Stimulated activated CD8-positive, alpha-beta memory T cell treated with anti-CD3 and anti-CD28 coated beads, Interleukin-4, amount 100 ng/mL, for 1 hour (primary cell): ENCODE results near the gene C19orf73.
A peak's percentile ranks its signal among the peaks of the same experiment; 100 is the strongest.
"Not testable (repeated sequence)": the region's sequence is repeated elsewhere in the genome, so short reads cannot be mapped to it uniquely, and the experiment has no call there.

Experiments
- DNase-seq, 2 donors: peaks; one replicate each; pipeline ENCODE4 v3.0.0-alpha.2; 2020; ENCODE audit warnings: low read depth in 2 of 2, low spot score in 1 of 2

Gene C19orf73

DNA sequence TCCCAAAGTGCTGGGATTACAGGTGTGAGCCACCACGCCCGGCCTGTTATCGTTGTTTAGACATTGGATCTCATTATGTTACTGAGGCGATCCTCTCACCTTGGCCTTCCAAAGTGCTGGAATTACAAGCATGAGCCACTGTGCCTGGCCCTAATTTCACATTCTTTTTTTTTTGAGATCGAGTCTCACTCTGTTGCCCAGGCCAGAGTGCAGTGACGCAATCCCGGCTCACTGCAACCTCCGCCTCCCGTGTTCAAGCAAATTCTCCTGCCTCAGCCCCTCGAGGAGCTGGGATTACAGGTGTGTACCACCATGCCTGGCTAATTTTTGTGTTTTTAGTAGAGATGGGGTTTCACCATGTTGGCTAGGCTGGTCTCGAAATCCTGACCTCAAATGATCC, 4.3 kb upstream of the C19orf73 start:
- not testable (repeated sequence) for DNase-seq

DNA sequence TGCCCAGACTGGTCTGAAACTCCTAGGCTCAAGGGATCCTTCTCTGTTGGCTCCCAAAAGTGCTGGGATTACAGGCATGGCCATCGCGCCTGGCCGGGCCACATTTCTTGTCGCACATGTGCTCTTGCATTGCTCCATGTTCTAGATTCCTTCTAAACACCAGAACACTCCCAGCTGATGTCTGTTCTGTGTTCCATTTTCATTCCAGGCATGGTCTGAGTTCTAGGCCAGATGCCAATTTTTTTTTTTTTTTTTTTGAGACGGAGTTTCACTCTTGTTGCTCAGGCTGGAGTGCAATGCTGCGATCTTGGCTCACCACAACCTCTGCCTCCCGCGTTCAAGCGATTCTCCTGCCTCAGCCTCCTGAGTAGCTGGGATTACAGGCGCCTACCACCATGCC, 2.9 kb upstream of the C19orf73 start:
- DNase-seq: not testable (repeated sequence)

DNA sequence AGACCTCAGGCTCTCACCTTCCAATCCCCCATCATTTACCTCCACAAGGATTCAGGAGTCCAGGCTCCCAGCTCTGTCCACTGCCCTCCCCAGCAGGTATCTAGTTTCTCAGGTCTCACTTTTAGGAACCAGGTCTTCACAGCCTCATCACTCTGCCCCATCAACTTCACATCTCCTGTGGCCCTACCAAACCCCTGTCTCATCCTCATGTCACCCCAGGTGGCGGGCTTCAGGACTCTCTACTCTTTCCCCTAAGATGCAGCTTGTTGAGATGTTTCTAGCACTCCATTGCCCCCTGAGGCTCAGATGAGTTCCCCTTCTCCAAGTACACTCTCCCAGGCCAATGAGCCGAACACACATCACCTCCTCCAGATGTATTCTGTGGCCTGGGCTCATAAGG, 1.9 kb upstream of the C19orf73 start:
- DNase-seq: no peak

DNA sequence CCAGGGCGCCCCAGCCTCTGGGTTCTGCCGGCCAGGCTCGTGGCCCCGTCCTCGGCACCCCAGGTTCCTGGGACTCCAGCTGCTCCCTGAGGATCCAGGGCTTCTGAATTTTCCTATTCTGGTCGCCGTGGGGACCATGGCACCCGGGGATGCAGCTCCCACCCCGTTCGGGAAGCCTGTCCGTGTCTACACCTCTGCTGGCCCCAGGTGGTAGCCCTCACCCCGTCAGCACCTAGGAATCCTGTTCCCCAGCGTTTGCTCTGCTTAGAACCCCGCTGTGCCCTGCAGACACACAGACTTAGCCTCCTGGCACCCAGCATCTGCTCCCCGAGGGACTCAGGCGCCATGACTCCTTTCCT, 1.4 kb upstream of the C19orf73 start:
- DNase-seq: no peak

DNA sequence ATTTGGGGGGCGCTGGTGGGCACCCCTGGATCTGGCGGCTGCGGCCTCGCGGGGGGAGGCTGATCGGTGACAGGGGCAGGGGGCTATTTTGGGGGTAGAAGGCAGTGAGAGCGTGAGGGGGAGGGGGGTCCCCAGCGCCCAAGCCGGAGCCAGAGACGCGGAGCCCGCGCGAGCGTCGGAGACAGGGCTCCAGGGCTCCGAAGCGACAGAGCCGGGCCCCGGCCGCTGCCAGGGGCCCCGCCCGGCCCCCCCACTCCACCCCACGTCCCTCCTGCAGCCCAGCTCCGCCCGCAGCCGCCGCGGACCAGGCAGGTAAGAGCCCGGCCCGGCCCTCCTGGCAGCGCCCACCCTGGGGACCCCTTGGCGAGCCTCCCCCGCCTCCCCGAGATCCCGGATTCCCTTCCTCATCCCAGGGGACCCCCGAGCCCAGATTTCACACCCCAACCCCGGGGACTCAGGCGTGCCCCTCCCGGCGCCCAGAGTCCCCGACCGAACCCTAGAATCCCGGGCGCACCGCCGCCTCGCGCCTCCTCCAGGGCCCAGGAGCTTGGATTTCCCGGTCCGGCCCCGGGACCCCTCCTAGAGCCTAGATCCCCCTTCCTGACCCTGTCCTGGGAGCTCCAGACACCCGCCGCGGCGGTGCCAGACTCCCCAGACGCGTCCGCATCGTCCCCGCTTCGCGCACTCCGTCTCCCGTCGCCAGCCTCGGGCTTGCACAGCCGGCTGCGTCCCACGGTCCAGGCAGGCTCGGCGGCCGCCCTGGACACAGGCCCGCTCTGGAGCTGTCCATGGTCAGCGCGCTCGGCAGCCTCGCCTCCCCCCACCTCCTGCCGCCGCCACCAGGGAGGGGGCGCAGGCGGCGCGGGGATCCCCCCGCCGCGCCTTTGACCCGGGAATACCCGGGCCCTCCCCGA, 725 bp upstream of the C19orf73 start, which contains the start of gene PPFIA3:
Gene PPFIA3, plus strand, starts transcription at position 134 of the 914 bp plus-strand sequence. CDS start 8,330 bp downstream, outside the sequence.
- DNase-seq: no peak

DNA sequence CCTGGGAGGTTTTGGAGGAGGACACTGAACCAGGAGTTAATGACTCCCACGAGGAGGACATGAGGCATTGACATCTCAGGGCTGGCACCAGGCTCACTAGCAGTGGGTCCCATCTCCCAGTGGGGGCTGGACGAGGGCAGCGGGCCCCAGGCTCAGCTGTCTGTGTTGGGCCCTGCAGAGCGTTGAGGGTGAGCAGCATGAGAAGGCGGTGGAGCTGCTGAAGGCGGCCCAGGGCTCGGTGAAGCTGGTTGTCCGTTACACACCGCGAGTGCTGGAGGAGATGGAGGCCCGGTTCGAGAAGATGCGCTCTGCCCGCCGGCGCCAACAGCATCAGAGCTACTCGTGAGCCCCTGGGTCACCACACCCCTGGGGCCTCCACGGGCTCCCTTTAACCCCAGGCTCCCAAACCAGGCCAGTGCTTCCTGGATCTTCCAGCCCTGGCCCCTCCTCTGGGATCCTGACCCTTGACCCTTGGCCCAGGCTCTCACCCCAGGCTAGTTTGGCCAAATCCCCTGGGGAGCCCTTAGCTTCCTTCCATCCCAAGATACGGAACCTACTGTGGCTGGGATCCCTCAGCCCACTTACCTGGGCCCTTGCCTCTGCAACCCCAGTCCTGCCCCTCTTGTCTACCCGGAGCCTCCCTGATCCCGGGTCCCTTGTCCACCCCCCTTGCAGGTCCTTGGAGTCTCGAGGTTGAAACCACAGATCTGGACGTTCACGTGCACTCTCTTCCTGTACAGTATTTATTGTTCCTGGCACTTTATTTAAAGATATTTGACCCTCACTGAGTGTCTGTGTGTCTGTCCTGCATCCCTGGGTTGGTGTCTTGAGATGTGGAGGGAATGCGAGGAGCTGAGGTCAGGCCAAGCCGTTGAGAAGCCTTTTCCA, 1.0 kb downstream of the C19orf73 start:
- no peak for DNase-seq

DNA sequence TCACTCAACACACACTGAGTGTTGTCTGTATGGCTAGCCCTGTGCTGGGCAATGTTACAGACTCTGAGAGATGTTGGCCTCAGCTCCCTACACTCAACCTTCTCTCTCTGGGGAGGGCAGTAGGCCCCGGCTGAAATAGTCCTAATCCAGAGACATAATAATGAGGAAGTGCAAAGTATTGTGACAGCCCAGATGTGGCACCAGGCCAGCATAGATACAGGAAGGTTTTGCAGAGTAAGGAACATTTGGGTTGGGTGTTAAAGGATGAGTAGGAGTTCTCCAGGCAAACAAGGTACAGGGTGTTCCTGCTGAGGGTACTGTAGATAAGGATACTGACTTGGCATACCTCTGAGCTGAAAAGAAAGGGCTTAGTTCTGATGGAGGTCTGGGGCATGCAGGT, 2.4 kb downstream of the C19orf73 start:
- DNase-seq: no peak

DNA sequence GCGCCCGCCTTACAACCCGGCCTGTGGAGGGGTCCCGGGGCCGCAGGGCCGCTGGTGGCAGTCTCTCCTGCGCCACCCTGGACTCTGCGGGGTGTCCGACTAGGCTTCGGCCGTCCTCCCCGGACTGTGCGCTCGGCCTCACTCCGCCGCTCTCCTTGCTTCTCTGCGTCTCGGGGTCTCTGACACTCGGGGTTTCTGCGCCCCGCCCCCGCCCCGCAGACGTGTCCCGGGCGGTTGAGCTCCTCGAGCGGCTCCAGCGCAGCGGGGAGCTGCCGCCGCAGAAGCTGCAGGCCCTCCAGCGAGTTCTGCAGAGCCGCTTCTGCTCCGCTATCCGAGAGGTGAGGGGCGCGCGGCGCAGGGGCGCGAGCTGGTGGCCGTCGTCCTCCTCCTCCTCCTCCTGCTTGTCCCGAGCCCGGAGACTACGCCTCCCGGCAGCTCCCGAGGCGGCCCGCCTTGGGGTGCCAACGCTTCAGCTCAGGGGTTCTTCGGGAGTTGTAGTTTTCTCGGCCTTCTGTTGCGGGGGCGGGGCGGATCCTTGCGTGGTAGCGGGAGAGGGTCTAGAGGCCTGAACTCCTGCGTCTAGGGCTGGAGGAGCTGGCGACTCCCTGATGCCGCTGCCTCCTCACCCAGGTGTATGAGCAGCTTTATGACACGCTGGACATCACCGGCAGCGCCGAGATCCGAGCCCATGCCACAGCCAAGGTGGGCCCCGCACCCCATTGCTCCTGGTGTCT, 4.1 kb downstream of the C19orf73 start:
- DNase-seq: no peak

DNA sequence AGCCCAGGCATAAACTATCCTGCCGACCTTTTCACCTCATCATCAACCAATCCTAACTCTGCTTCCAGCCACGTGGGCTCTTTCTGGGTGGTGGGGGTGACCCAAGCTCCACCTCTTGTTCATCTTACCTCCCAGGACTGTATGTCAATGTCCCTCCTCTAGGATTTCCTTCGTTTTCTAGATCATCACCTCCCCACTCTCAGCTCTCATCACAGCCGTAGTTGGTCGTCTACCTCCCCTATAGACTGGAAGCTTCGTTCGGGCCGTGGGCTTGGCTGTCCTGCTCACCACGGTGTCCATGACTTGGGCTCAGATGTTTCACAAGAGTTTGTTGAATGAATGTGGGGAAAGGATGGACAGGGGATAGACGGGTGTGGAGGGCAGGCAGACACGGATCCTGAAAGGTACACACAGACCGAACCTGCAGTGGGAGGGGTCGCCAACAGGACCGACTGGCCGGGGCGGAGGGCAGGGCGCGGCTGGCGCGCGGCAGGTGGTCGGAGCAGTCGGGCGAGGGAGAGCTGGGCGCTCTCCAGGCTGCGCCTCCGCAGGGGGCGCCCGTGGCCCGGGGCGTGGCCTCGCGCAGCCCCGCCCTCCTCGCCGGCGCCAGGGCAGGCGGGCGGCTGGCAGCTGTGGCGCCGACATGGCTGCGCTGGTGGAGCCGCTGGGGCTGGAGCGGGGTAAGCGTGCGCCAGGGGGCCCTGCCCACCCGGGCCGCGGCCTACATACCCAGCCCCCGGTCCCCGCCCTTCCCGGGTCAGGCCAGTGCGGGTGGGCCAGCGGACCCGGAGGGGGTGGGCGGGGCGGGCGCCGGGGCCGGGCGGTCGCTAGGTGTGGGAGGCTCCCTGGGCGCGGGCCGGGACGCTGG, 4.9 kb downstream of the C19orf73 start, which contains the start of gene LIN7B:
Gene LIN7B, plus strand, starts transcription at position 609 of the 868 bp plus-strand sequence. Its CDS starts 35 bp downstream, at position 644.
- peak in 1 of 2 donors; percentile 44 for DNase-seq

DNA sequence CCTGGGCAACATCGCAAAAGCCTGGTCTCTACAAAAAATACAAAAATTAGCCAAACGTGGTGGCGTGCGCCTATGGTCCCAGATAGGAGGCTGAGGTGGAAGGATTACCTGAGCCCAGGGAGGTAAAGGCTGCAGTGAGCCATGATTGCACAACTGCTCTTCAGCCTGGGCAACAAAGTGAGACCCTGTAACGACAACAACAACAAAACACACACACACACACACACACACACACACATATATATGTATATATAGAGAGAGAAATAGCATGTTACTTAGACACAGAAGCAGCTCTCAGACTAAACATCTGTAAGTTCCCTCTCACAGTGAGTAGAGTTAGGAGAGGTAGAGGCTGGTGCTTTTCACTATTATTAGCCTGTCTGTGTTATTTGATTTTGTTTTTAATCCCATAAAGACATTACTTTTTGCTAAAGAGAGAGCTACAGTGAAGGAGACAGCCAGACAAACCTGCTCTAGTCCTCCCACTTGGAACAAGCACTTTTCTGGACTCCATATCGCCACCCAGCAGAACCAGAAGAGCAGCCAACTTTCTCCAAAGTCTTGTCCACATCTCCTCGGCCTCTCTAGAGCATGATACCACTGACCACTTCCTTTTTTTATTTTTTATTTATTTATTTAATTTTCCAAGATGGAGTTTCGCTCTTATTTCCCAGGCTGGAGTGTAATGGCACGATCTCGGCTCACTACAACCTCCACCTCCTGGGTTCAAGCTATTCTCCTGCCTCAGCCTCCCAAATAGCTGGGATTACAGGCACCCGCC, 7.5 kb downstream of the C19orf73 start:
- DNase-seq: no peak

DNA sequence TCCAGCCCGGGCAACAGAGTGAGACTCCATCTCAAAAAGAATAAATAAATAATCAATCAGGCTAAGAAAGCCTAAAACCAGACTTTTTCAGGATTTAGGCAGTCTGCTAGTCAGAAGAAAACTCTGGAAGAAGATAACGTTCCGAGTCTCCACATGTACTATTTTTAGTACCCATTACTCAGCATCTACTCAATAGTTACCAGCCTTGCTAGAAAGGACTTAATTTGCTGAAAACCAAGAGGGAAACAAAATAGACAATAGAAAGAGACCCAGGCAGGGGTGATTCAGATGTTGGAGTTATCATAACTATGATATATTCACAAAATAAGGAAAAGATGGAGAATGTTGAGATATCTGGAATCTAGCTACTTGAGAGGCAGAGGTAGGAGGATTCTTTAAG, 8.4 kb downstream of the C19orf73 start:
- DNase-seq: no peak

DNA sequence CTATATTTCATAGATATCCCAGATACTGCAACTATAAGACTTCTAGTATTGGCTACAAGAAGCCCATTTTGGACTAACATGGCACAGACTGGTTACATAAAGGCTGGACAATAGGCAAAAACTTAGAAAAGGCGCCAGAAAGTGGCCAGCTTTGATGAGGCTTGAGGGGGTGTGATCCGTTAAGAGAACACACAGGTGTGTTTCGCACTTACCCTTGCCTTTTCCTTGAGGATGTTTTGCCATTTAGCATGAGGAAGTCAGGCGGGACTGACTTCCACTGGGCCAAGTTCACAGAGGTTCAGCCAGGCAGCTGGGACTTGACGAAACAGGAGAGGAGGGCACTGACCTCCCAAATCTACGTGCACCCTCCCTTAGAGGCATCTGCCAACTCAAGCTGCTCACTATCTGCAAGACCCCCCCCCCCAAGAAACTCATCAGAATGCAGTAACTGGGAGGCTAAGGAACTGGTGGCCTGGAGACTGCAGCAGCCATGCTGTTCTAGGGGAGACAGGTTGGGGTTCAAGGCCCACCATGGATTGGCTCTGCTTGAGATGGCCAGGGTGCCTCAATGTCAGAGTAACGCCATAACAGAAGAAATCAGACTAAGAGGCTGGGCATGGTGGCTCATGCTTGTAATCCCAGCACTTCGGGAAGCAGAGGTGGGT, 9.2 kb downstream of the C19orf73 start:
- DNase-seq: no peak

DNA sequence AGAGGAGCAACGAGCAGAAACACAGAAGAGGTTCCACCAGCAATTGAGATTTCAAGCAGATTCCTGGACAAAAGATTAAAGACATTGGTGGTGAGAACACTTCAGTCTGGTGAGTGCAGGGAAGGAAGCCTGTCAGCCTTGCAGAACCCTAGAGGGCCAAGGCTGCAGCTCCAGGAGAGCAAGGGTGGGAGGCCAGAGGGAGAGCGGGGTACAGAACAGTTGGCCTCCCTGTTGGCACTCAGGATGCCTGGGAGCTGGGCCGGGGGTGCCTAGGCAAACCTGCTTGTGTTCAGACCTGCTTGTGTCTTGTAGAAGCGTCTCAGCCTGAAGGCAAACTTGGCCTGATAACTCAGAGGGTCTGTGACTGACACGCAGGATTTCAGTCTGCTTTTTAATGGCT, 9.9 kb downstream of the C19orf73 start:
- DNase-seq: no peak

DNA sequence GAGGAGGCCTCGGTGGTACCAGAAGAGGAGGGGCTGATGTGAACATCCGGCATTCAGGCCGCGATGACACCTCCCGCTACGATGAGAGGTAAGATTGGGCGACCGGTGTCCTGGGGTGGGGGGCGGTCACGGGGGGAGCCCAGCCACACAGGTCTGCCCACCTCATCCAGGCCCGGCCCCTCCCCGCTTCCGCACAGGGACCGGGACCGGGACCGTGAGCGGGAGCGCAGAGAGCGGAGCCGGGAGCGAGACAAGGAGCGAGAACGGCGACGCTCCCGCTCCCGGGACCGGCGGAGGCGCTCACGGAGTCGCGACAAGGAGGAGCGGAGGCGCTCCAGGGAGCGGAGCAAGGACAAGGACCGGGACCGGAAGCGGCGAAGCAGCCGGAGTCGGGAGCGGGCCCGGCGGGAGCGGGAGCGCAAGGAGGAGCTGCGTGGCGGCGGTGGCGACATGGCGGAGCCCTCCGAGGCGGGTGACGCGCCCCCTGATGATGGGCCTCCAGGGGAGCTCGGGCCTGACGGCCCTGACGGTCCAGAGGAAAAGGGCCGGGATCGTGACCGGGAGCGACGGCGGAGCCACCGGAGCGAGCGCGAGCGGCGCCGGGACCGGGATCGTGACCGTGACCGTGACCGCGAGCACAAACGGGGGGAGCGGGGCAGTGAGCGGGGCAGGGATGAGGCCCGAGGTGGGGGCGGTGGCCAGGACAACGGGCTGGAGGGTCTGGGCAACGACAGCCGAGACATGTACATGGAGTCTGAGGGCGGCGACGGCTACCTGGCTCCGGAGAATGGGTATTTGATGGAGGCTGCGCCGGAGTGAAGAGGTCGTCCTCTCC, 11.1 kb downstream of the C19orf73 start:
- DNase-seq: no peak

DNA sequence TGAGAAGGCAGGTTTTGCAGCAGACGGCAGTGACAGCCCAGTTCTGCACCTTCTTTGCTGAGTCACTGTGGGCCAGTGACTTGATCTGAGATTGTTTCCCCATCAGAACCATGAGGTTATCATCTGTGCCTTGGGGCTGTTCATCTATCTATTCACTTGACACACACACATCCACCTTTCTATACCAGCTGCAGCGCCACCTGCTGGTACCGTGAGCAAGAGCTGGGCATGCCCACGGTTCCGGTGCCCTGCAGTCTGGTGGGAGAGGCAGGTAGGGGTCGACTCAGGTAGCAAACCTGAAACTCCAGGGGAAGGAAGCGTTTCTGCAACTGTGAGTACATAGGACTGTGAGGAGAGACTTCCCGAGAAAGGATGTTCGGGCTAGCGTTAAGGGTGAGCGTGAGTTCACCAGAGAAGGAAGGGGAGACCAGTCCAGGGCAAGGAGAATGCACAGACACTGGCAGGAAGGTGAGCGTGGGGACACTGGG, 12.3 kb downstream of the C19orf73 start:
- DNase-seq: no peak

DNA sequence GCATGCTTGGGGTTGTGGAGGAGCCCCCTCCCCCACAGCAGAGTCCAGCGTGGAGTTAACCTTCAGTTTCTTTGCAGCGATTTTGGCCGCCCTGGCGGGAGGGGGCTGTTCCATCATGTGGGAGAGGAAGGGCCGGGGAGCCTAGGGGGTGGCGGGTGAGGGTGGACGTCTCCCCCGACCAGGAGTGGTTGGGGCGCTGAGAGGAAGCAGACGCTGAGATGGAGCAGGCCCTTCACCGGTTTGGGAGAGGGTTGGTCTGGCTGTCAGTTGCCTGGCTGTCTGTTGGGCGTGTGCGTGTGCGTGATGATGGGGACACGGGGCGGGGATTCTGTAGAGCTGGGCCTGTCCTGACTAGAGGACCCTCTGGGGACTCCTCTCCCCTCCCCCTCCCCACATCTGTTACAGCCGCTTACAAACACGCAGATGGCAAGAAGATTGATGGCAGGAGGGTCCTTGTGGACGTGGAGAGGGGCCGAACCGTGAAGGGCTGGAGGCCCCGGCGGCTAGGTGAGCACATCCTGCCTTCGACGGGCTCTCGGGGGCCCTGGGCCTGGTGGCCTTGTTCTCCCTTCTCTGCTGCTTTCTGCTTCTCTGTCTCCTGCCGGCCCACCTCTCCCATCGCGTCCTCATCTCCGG, 14.6 kb downstream of the C19orf73 start:
- no peak for DNase-seq

DNA sequence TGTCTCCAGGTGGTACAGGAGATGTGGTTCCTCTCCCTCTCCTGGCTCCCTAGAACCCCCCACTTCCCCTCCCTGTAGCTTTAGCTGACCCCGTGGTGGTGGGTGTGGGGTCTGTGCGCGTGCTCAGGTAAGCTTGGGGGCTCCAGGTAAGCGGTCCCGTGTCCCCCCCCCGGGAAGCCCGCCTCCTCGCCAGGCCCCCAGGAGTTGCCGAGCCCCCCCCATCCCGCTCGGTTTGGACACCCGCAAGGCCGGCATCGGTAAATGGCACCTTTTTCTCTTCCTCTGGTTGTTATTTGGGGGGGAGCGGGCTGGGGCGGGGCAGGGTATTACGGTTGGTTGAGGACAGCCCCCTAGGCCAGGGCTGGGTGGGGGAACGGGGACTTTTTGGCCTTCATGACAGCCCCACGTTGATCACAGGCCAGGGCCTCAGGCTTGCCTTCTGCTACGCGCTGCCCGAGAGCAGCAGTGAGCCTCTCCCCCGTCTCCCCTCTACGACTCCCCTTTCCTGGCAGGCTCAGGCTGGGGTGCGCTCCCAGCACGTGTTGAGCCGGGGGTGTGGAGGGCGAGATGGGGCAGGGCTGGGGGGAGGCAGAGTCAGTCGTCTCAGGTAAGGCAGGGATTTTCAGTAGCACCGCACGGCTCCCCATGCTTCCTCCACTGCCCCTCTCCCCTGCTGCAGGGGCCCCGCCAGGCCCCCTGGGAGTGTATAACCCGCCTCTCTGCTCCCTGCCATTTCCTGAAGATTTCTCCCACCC, 15.4 kb downstream of the C19orf73 start:
- DNase-seq: no peak
